Stimulated activated CD8-positive, alpha-beta memory T cell treated with anti-CD3 and anti-CD28 coated beads, Interleukin-4, amount 100 ng/mL, for 1 hour (primary cell): Measurements from ENCODE around the gene HNRNPAB.
"Not testable (repeated sequence)": the region's sequence is repeated elsewhere in the genome, so short reads cannot be mapped to it uniquely, and the experiment has no call there.

Experiments used
- DNase-seq, 2 donors: peaks; one replicate each; pipeline ENCODE4 v3.0.0-alpha.2; 2020; ENCODE audit warnings: low read depth in 2 of 2, low spot score in 1 of 2

Gene HNRNPAB

GRCh38 chr5:178241688-178242231 is 37.4 kb downstream of the HNRNPAB start:
- DNase-seq, result no peak

- no peak for DNase-seq
Observed at GRCh38 chr5:178242416-178242815, 38.1 kb downstream of the HNRNPAB start.

- DNase-seq, result no peak
Observed at GRCh38 chr5:178244576-178244975, 40.2 kb downstream of the HNRNPAB start.

- DNase-seq, result no peak
Observed at GRCh38 chr5:178245389-178245788, 41.1 kb downstream of the HNRNPAB start.

GRCh38 chr5:178246624-178247279 is 42.4 kb downstream of the HNRNPAB start:
- DNase-seq, result no peak

- DNase-seq, result no peak
Observed at GRCh38 chr5:178247481-178248456, 43.4 kb downstream of the HNRNPAB start.

GRCh38 chr5:178248750-178249149 is 44.4 kb downstream of the HNRNPAB start:
- DNase-seq, result no peak

- DNase-seq, result no peak
Observed at GRCh38 chr5:178249191-178249989, 45.1 kb downstream of the HNRNPAB start.

GRCh38 chr5:178250263-178250662 is 45.9 kb downstream of the HNRNPAB start:
- DNase-seq, result no peak

- DNase-seq, result no peak
Observed at GRCh38 chr5:178252258-178252657, 47.9 kb downstream of the HNRNPAB start.

GRCh38 chr5:178253632-178254031 is 49.3 kb downstream of the HNRNPAB start:
- not testable (repeated sequence) for DNase-seq

- DNase-seq, result no peak
Observed at GRCh38 chr5:178256746-178257145, 52.4 kb downstream of the HNRNPAB start.

GRCh38 chr5:178257650-178258049 is 53.3 kb downstream of the HNRNPAB start:
- DNase-seq, result no peak

GRCh38 chr5:178259623-178260536 is 55.5 kb downstream of the HNRNPAB start:
- no peak for DNase-seq
